SK-N-MC (cell line): ENCODE results near the gene RNF223.

Experiments used
- DNase-seq: peaks from one replicate; pipeline ENCODE4 v3.0.0-alpha.2; 2011; ENCODE audit warnings: low read depth, low spot score
- H3K27ac ChIP-seq: fragments of 200-600 bp; sonication (generic); 2 replicates; pipeline ENCODE4 v1.5.1; 2016; ENCODE audit warnings: mixed run types
- H3K36me3 ChIP-seq: fragments of 200-600 bp; sonication (generic); 2 replicates; pipeline ENCODE4 v1.6.1; 2017; ENCODE audit warnings: antibody characterized with exemption, low read length, mixed read lengths; ENCODE audit not compliant: insufficient read depth
- H3K4me3 ChIP-seq: fragments of 200-600 bp; sonication (generic); 2 replicates; pipeline ENCODE4 v1.5.1; 2016
- H3K9ac ChIP-seq: fragments of 200-600 bp; sonication (generic); 2 replicates; pipeline ENCODE4 v1.8.0; 2017; ENCODE audit warnings: mixed run types, mixed read lengths; ENCODE audit not compliant: insufficient read length
- H3K9me3 ChIP-seq: fragments of 200-600 bp; sonication (generic); 2 replicates; pipeline ENCODE4 v1.6.1; 2017; ENCODE audit warnings: low read depth, mild to moderate bottlenecking, antibody characterized with exemption, low read length, moderate library complexity, mixed read lengths
- EZH2 ChIP-seq: fragments of 200-600 bp; sonication (generic); IDR thresholded peaks from one replicate; pipeline ENCODE4 v1.6.1; 2017; ENCODE audit warnings: antibody characterized with exemption
- FOXP2 ChIP-seq: optimal IDR thresholded peaks from 2 replicates; pipeline ENCODE3; 2011; ENCODE audit warnings: mild to moderate bottlenecking, moderate library complexity; ENCODE audit not compliant: insufficient read depth; ENCODE audit errors: extremely low read length, control extremely low read depth
- POLR2AphosphoS5 ChIP-seq: IDR thresholded peaks from 2 replicates; pipeline ENCODE4 v1.6.1; 2012; ENCODE audit warnings: mild to moderate bottlenecking, low read depth, low read length, borderline replicate concordance

Gene RNF223

GRCh38 chr1:1073743-1074587 is at the start of gene RNF223:
TSS of gene RNF223 (minus strand) at chr1:1074306. CDS start at chr1:1072566, 1,740 bp downstream.
- H3K27ac ChIP-seq, result no peak within 1 kb of the TSS
- H3K4me3 ChIP-seq, result no peak within 1 kb of the TSS
- no peak within 1 kb of the TSS for H3K9ac ChIP-seq

GRCh38 chr1:1122981-1123480 is 48.9 kb upstream of the RNF223 start:
- TF ChIP-seq FOXP2 (no peak), POLR2AphosphoS5 (no peak), EZH2 (no peak)
- no peaks in the 10 kb centered on the region for H3K9me3 ChIP-seq
- no peaks in the 10 kb centered on the region for H3K36me3 ChIP-seq
- H3K4me3 ChIP-seq, result no peak overlapping the region; the same call in 1 of the 2 replicates
- no peak overlapping the region for H3K9ac ChIP-seq
- H3K27ac ChIP-seq, result no peak overlapping the region
- DNase-seq, result no peak

More at GRCh38 chr1:1073743-1074587, at the start of gene RNF223:
- Histone ChIP-seq H3K9me3 (no peaks in the 10 kb centered on the region), H3K36me3 (no peaks in the 10 kb centered on the region)
- no peak for TF ChIP-seq FOXP2
- TF ChIP-seq EZH2, result no peak
- TF ChIP-seq POLR2AphosphoS5, result no peak
- DNase-seq, result no peak

GRCh38 chr1:1122078-1122811 is 48.1 kb upstream of the RNF223 start:
- Histone ChIP-seq H3K9ac (no peak overlapping the region), H3K9me3 (no peaks in the 10 kb centered on the region), H3K36me3 (no peaks in the 10 kb centered on the region), H3K4me3 (peak overlapping the region; percentile 49), H3K27ac (no peak overlapping the region)
- no peak for DNase-seq
- TF ChIP-seq EZH2, result no peak
- no peak for TF ChIP-seq FOXP2
- TF ChIP-seq POLR2AphosphoS5, result no peak

- Histone ChIP-seq H3K27ac (no peak overlapping the region), H3K36me3 (no peaks in the 10 kb centered on the region), H3K9me3 (no peaks in the 10 kb centered on the region), H3K9ac (no peak overlapping the region), H3K4me3 (peak overlapping the region; percentile 49; the same call in 1 of the 2 replicates)
- TF ChIP-seq POLR2AphosphoS5 (no peak), EZH2 (no peak), FOXP2 (no peak)
- no peak for DNase-seq
These were observed 47.5 kb upstream of the RNF223 start for GRCh38 chr1:1121611-1122077.

GRCh38 chr1:1120866-1121591 is 46.9 kb upstream of the RNF223 start:
- H3K4me3 ChIP-seq, result no peak overlapping the region
- no peak overlapping the region for H3K9ac ChIP-seq
- H3K27ac ChIP-seq, result no peak overlapping the region
- TF ChIP-seq FOXP2, result no peak
- TF ChIP-seq EZH2, result no peak
- no peak for TF ChIP-seq POLR2AphosphoS5
- no peak for DNase-seq
- no peaks in the 10 kb centered on the region for H3K36me3 ChIP-seq
- no peaks in the 10 kb centered on the region for H3K9me3 ChIP-seq

GRCh38 chr1:1120096-1120495 is 46.0 kb upstream of the RNF223 start:
- Histone ChIP-seq H3K27ac (no peak overlapping the region), H3K4me3 (no peak overlapping the region), H3K9ac (no peak overlapping the region), H3K9me3 (no peaks in the 10 kb centered on the region), H3K36me3 (no peaks in the 10 kb centered on the region)
- DNase-seq, result no peak
- TF ChIP-seq EZH2 (no peak), FOXP2 (no peak), POLR2AphosphoS5 (no peak)

GRCh38 chr1:1119272-1119890 is 45.3 kb upstream of the RNF223 start:
- H3K36me3 ChIP-seq, result no peaks in the 10 kb centered on the region
- DNase-seq, result no peak

GRCh38 chr1:1118876-1119220 is 44.7 kb upstream of the RNF223 start:
- H3K9me3 ChIP-seq, result no peaks in the 10 kb centered on the region
- H3K9ac ChIP-seq, result no peak overlapping the region
- DNase-seq, result no peak
- no peak overlapping the region for H3K4me3 ChIP-seq
- TF ChIP-seq FOXP2 (no peak), POLR2AphosphoS5 (no peak), EZH2 (no peak)
- H3K27ac ChIP-seq, result no peak overlapping the region
- no peaks in the 10 kb centered on the region for H3K36me3 ChIP-seq

More at GRCh38 chr1:1119272-1119890, 45.3 kb upstream of the RNF223 start:
- H3K27ac ChIP-seq, result no peak overlapping the region
- H3K9me3 ChIP-seq, result no peaks in the 10 kb centered on the region
- no peak overlapping the region for H3K9ac ChIP-seq
- no peak overlapping the region for H3K4me3 ChIP-seq
- TF ChIP-seq POLR2AphosphoS5, result no peak
